Cardiac septum (tissue), 1 donor: Measurements from ENCODE around the gene OTOP1. TPM values are rescaled to one million over a fixed set of nuclear protein-coding genes. Genes with fewer than 3 reads are reported as not detected.
"Not testable (repeated sequence)": the region's sequence is repeated elsewhere in the genome, so short reads cannot be mapped to it uniquely, and the experiment has no call there.

Experiments
- DNase-seq: peaks from one replicate; pipeline ENCODE4 v3.0.0-alpha.2; 2020; ENCODE audit warnings: low spot score
- intact Hi-C: fragments of 100-400 bp; cut with DNase I; formaldehyde crosslinking; loops from one replicate; pipeline ENCODE4 v1.14.0; 2022
- total RNA-seq: library from RNA; stranded (reverse); fragmentation: NEBNext Ultra II Directional; extraction: Animal tissue kit (Norgen Biotek cat#: 25700); gene quantifications from one replicate; pipeline ENCODE4 v1.2.1, GENCODE V29; 2021
- donor health status: DM: no; HTN: no; CAD: no.

The OTOP1 gene
- total RNA-seq, 1 donor from 2014 or later, result not detected

- DNase-seq, intact Hi-C loops: not testable (repeated sequence)
These were observed 58.5 kb downstream of the OTOP1 start for GRCh38 chr4:4167981-4168780.

GRCh38 chr4:4166986-4167385, 59.7 kb downstream of the OTOP1 start:
- DNase-seq, intact Hi-C loops: not testable (repeated sequence)

GRCh38 chr4:4165701-4166392, 60.9 kb downstream of the OTOP1 start:
- intact Hi-C loops, DNase-seq: not testable (repeated sequence)

GRCh38 chr4:4164532-4165173, 62.1 kb downstream of the OTOP1 start:
- DNase-seq, intact Hi-C loops: not testable (repeated sequence)

- intact Hi-C loops, DNase-seq: not testable (repeated sequence)
These were observed 64.5 kb downstream of the OTOP1 start for GRCh38 chr4:4162186-4162585.

GRCh38 chr4:4160956-4161665, 65.6 kb downstream of the OTOP1 start:
- DNase-seq, result not testable (repeated sequence)

GRCh38 chr4:4145622-4146021, 81.1 kb downstream of the OTOP1 start:
- intact Hi-C loops, DNase-seq: not testable (repeated sequence)

More at GRCh38 chr4:4160956-4161665, 65.6 kb downstream of the OTOP1 start:
- intact Hi-C loops, result not testable (repeated sequence)

- DNase-seq, intact Hi-C loops: not testable (repeated sequence)
These were observed 83.4 kb downstream of the OTOP1 start for GRCh38 chr4:4143376-4143775.

GRCh38 chr4:4142679-4143078, 84.0 kb downstream of the OTOP1 start:
- intact Hi-C loops, DNase-seq: not testable (repeated sequence)

GRCh38 chr4:4141186-4141585, 85.5 kb downstream of the OTOP1 start:
- DNase-seq, intact Hi-C loops: not testable (repeated sequence)

Other genes starting within 250 kb of the OTOP1 start
- gene TMEM128, start 21.3 kb upstream of the OTOP1 start, total RNA-seq, result 12.4 TPM
- gene LYAR, start 63.2 kb upstream of the OTOP1 start, total RNA-seq, result 21.2 TPM
- 7.7 TPM for gene ZBTB49, start 63.3 kb upstream of the OTOP1 start, total RNA-seq
- 2.6 TPM for gene NSG1, start 160.2 kb upstream of the OTOP1 start, total RNA-seq